ENCODE data around the gene ADCY4. TPM values are rescaled to one million over a fixed set of nuclear protein-coding genes. Genes with fewer than 3 reads are reported as not detected.
A peak's percentile ranks its signal among the peaks of the same experiment; 100 is the strongest.
"Not testable (repeated sequence)": the region's sequence is repeated elsewhere in the genome, so short reads cannot be mapped to it uniquely, and the experiment has no call there.

Gene ADCY4
- polyA plus RNA-seq, 1 experiment: 6.8 TPM

DNA sequence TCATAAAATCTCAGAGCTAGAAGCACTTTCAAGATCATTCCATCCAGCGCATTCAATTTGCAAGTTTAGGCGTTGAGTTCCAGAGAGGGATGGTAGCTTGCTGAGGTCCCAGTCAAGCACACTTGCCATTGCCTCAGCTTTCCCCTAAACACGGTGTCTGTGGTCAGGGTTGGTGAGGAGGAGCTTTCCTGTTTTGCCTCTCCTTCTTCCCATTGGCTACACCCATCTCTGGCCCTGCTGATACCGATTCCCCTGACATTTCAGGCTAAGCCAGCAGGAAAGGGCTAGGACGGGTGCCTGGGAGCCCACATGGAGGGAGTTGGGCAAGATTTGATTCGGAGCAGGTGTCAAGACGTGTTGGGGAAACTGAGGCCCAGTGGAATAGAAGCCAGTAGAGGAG lies 42.3 kb upstream of the ADCY4 start:
- no peaks in the 10 kb centered on the region for H3K27me3 ChIP-seq (ENCODE audit: control insufficient read depth, insufficient read depth, low read length)
- ChIA-PET CTCF (interaction anchor here (1.2 to 4.8 kb wide), 2 partner anchors 44 to 49 kb away, joined by 3 to 28 read pairs; partner anchors contain the start of gene ADCY4), POLR2A (no interaction called here)
- H3K4me3 ChIP-seq (ENCODE audit: low read depth, low read length): no peak overlapping the region
- DNase-seq (ENCODE audit: low read depth): no peak
- TF ChIP-seq, protein P1, sequence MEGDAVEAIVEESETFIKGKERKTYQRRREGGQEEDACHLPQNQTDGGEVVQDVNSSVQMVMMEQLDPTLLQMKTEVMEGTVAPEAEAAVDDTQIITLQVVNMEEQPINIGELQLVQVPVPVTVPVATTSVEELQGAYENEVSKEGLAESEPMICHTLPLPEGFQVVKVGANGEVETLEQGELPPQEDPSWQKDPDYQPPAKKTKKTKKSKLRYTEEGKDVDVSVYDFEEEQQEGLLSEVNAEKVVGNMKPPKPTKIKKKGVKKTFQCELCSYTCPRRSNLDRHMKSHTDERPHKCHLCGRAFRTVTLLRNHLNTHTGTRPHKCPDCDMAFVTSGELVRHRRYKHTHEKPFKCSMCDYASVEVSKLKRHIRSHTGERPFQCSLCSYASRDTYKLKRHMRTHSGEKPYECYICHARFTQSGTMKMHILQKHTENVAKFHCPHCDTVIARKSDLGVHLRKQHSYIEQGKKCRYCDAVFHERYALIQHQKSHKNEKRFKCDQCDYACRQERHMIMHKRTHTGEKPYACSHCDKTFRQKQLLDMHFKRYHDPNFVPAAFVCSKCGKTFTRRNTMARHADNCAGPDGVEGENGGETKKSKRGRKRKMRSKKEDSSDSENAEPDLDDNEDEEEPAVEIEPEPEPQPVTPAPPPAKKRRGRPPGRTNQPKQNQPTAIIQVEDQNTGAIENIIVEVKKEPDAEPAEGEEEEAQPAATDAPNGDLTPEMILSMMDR (IDR thresholded peaks at IDR 0.05; ENCODE audit: insufficient read depth, low read depth, low read length): no peak
- H3K36me3 ChIP-seq (ENCODE audit: control insufficient read depth, insufficient read depth, low read length): peaks cover 44% of the 10 kb centered on the region

DNA sequence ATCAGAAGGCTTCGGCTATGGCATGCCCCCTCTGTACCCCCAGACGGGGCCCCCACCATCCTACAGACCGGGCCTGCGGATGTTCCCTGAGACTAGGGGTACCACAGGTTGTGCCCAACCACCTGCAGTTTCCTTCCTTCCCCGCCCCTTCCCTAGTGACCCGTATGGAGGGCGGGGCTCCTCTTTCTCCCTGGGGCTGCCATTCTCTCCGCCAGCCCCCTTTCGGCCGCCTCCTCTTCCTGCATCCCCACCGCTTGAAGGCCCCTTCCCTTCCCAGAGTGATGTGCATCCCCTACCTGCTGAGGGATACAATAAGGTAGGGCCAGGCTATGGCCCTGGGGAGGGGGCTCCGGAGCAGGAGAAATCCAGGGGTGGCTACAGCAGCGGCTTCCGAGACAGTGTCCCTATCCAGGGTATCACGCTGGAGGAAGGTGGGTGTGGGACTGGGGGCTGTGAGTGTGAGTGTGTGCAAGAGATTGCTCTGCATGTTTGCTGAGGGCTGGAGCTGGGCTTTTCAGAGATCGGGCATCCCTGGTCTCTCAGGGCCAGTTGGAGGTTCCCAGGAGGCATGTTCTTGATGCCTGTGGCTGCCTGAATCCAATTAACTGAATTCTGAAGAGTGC lies 41.7 kb upstream of the ADCY4 start:
- Histone ChIP-seq H3K36me3 (ENCODE audit: control insufficient read depth, insufficient read depth, low read length) (peaks cover 46% of the 10 kb centered on the region), H3K27me3 (ENCODE audit: control insufficient read depth, insufficient read depth, low read length) (no peaks in the 10 kb centered on the region), H3K4me3 (ENCODE audit: low read depth, low read length) (no peak overlapping the region)
- ChIA-PET CTCF (interaction anchor here (1.0 to 4.8 kb wide), 3 partner anchors 16 to 58 kb away, joined by 3 to 28 read pairs (median 3); partner anchors contain the start of gene ADCY4), POLR2A (no interaction called here)
- TF ChIP-seq, protein P1 (IDR thresholded peaks at IDR 0.05; ENCODE audit: insufficient read depth, low read depth, low read length): no peak
- DNase-seq (ENCODE audit: low read depth): no peak

- no peak for DNase-seq (ENCODE audit: low read depth)
- CTCF ChIA-PET: interaction anchor here (0.8 to 8.4 kb wide), 6 partner anchors 12 to 64 kb away, joined by 3 to 59 read pairs (median 10); partner anchors contain the start of genes ADCY4, CBLN3 and KHNYN
- TF ChIP-seq, protein P1 (IDR thresholded peaks at IDR 0.05; ENCODE audit: insufficient read depth, low read depth, low read length): no peak
- no peaks in the 10 kb centered on the region for H3K27me3 ChIP-seq (ENCODE audit: control insufficient read depth, insufficient read depth, low read length)
- peaks cover 58% of the 10 kb centered on the region for H3K36me3 ChIP-seq (ENCODE audit: control insufficient read depth, insufficient read depth, low read length)
- no peak overlapping the region for H3K4me3 ChIP-seq (ENCODE audit: low read depth, low read length)
- POLR2A ChIA-PET: no interaction called here
Observed at GRCh38 chr14:24372701-24373416, 38.0 kb upstream of the ADCY4 start.

GRCh38 chr14:24371605-24372004 lies 36.7 kb upstream of the ADCY4 start:
- CTCF ChIA-PET: interaction anchor here (1.1 to 8.4 kb wide), 6 partner anchors 8 to 65 kb away, joined by 3 to 59 read pairs (median 8); partner anchors contain the start of genes ADCY4, CBLN3 and KHNYN
- H3K27me3 ChIP-seq (ENCODE audit: control insufficient read depth, insufficient read depth, low read length); POLR2A ChIA-PET; DNase-seq (ENCODE audit: low read depth); H3K4me3 ChIP-seq (ENCODE audit: low read depth, low read length): not testable (repeated sequence)
- peaks cover 49% of the 10 kb centered on the region for H3K36me3 ChIP-seq (ENCODE audit: control insufficient read depth, insufficient read depth, low read length)

DNA sequence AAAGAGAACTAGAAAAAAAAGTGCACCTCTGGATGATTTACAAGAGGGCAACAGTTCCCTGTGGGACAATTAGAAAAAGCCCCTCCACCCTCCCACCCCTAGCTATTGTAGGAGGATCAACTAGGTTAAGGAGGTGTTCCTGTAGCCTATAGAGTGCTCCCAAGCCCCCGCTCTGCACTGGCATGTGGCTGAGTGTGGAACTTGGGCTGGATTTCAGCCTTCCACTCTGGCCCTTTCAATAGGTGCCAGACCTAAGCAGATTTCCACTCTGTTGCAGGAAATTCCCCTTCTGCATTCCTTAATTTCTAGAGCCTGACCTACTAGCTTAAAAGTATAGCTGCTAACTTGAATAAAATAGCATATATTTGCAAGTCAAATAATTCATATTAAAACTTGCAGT lies 35.9 kb upstream of the ADCY4 start:
- POLR2A ChIA-PET: interaction anchor here (0.6 kb wide), 1 partner anchor 25 kb away, joined by 7 read pairs; no protein-coding TSS in a partner anchor
- peaks cover 42% of the 10 kb centered on the region for H3K36me3 ChIP-seq (ENCODE audit: control insufficient read depth, insufficient read depth, low read length)
- no peak for DNase-seq (ENCODE audit: low read depth)
- H3K27me3 ChIP-seq (ENCODE audit: control insufficient read depth, insufficient read depth, low read length): no peaks in the 10 kb centered on the region
- H3K4me3 ChIP-seq (ENCODE audit: low read depth, low read length): 0 out of 2 replicates have a peak overlapping the region, but pooled peaks have one; percentile 98
- CTCF ChIA-PET: interaction anchor here (0.9 to 8.4 kb wide), 10 partner anchors 8 to 66 kb away, joined by 3 to 59 read pairs (median 4); partner anchors contain the start of genes ADCY4, CBLN3, CIDEB and KHNYN
- TF ChIP-seq, protein P1 (IDR thresholded peaks at IDR 0.05; ENCODE audit: insufficient read depth, low read depth, low read length): no peak

All from BJ (cell line).